SW480 (cell line): ENCODE results near the gene ENOX2.

ENCODE experiments used
- DNase-seq: peaks from one replicate; pipeline ENCODE4 v3.0.0-alpha.2; 2016; ENCODE audit warnings: low spot score

ENOX2 gene

DNA sequence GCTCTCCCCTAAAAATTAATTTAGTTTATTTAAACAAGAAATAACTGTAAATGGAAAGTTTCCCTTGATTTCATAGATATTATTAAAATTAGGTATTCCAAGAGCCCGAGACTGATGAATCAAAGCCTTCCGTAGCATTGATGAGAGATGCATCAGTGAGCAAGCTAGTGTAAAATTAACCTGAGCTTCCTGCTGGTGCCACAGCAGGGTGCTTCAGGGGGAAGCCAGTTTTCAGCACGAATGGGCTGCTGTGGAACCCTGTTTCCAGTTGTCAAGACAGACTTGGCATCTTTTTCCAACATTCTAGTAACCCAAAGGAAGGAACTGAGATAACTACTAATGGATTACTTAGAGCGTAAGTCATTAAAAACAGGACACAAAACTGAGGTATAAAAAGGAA, 279.5 kb downstream of the ENOX2 start:
- no peak for DNase-seq

DNA sequence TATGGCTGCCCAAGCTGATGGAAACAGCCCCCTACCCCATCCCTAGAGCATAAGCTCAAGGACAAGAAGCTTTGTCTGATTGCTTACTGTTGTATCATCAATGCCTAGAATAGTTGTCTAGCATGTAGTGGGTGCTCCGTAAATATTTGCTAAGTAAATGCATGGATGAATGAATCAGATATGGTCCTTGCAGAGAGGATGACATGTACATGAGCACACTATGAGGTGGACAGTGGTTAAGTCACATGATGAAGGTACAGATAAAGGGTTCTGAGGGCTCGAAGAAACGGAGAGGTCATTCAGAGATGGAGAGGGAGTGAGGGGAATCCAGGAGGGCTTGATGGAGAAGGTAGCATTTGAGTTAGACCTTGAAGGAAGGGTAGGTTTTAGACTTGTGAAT, 287.1 kb downstream of the ENOX2 start:
- no peak for DNase-seq

DNA sequence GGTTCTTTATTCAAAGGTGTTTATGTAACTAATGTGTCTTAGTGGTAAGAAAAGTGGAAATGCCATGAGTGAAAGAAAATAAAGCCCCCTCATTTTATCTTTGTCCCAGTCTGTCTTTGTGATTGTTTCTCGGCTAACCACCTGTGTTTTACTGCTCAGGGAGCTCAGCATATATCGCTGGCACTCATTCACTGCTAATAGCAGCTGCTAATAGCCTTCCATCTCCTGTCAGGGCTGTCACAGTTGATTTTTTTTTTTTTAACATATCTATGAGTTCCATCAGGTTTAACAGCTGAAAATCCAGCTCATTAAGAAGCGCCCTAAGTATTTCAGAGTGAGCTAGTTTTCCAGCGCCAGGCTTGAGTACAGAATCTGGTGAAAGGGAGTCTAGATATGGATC, 295.6 kb downstream of the ENOX2 start:
- DNase-seq = no peak

DNA sequence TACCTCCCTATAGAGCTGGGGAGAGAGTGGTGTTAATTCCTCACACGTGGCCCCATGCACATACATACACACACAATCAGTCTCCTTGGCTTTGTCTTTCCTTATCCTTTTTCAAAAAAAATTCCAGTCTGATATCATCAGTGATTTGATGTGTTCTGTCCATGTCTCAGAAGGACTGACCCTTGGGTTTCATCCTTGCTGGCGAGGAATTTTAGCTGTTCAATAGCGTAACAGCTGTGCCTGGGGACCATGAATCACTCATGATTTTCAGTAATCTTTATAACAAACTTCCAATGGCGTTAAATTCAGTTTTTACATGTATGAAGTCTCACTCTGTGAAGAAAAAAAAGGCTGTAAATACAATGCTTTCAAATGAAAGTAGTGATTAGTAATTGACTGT, 296.6 kb downstream of the ENOX2 start:
- no peak for DNase-seq

DNA sequence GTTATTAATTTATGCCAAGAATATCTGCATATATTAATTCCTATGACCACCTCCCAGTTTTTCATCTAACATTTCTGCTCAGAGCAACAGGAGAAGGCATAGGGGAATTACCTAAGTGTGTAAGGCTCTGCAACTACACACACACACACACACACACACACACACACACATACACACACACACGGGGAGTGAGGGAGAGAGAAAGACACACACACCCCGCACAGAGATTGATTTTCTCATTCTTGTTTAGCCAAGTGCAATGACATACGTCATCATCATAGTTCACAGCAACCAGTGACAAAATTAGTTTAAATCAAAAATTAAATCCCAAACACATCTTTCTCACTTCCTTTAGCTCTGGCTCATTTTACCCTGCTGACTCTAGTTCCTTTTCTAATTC, 298.1 kb downstream of the ENOX2 start:
- no peak for DNase-seq

DNA sequence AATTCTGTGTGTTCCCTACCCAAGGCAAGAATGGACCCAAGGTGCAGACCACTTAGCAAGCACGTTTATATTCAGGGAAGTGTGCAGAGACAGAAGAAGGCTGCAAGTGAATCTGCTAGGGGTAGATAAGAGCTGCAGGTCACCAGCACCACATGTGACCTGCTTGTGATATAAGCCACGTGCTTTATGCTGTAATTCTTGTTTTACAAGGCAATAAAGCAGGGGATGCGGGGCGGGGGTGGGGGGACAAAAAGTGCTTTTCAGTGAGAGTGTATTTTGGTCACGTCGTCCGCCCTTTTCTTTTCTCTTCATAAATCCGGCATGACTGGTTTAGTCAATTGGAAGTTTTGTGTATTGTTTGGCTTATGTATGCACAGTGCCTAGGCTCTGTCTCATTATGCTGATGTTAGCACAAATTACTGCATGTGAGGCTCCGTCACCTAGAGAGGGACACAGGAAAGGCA, 308.5 kb downstream of the ENOX2 start:
- DNase-seq = no peak

DNA sequence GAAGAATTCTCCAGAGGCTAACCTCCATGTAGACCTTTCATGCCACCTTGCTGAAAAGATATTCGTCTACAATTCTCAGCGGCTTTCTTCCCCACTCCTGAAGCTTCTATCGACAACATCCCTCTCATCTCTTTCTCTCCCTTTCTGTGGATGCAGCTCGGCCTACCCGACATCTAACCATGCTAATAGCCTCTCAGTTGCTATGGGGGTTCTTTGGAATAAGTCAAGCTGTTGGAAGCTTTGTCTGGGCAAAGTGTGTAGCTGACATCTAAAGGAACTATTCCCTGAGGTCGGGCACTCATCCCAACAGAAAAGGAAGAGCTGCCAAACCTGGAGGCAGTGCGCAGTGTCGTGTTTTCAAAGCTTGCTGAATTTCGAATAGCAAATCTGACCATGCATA, 309.1 kb downstream of the ENOX2 start:
- no peak for DNase-seq

DNA sequence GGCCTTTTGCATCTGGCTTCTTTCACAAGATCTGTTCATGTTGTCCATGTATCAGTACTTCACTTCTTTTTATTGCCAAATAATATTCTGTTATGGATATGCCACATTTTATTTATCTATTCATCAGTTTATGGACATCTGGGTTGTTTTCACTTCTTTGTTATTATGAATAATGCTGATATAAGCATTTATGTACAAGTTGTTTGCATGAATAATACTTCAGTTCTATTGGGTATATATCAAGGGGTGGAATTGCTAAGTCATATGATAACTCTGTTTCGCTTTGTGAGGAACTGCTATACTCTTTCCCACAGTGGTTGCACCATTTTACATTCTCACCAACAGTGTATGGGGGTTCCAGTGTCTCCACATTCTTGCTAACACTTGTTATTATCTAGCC, 310.8 kb downstream of the ENOX2 start:
- no peak for DNase-seq

DNA sequence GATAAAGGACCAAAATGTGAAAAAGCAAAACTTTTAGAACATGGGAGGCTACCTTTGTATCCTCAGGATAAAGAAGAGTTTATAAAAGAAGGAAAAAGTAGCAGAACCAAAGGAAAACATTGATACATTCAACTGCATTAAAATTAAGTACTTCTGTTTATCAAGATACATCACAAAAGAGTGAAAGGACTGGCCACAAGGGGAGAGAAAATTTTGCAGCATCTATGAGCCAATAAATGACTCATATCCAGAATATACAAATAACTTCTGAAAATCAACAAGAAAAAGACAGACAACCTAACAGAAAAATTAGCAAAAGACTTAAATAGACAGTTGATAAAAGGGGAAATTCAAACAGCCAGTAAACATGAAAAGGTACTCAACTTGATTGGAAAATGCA, 324.1 kb downstream of the ENOX2 start:
- DNase-seq = no peak

DNA sequence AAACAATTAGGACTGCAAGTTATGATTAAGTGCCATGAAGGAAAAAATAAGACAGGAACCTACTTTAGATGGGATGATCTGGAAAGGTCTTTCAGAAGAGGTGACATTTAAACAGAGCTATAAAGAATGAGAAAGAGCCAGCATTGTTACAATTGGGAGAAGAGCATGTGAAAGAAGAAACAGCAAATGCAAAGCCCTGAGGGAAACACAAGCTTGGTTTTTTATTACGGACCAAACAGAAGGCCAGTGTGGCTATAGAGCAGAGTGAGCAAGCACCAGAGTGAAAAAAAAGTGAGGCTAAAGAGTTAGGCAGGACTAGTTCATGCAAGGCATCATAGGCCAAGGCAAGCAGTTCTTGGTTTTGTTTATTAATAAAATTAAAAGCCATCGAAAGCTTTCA, 325.6 kb downstream of the ENOX2 start:
- DNase-seq = no peak

DNA sequence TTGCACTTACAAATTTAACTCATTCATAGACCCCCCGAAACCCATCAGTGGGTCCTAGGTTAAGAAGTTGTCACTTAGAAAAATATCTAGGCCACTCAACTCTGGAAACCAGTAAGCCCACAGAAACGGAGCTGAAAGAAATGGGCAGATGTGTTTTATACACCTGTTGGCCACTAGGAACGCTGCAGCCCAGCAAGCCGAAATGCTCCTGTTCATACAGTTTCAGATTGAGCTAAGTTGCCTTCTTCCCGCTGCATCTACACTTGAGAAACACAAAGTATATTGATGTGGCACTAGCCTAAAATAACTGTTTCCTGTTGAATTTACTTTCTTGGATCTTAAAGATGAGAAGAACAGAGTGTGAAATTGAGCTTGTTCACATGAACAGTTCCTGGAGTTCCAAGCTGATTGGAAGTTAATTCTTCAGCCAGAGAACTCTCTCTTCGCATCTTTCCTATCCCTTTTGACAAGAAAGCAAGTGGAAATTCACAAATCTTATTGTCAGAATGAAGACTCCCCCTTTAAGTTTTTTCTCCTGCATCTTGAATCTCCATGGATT, 327.1 kb downstream of the ENOX2 start:
- no peak for DNase-seq
